Activated CD8-positive, alpha-beta memory T cell treated with anti-CD3 and anti-CD28 coated beads for 4 hours (primary cell): Measurements from ENCODE around the gene PLA2G1B.
A peak's percentile ranks its signal among the peaks of the same experiment; 100 is the strongest.
"Not testable (repeated sequence)": the region's sequence is repeated elsewhere in the genome, so short reads cannot be mapped to it uniquely, and the experiment has no call there.

ENCODE experiments used
- DNase-seq, 2 donors: peaks; one replicate each; pipeline ENCODE4 v3.0.0-alpha.2; 2020; ENCODE audit warnings: low read depth in 2 of 2

Gene PLA2G1B

DNA sequence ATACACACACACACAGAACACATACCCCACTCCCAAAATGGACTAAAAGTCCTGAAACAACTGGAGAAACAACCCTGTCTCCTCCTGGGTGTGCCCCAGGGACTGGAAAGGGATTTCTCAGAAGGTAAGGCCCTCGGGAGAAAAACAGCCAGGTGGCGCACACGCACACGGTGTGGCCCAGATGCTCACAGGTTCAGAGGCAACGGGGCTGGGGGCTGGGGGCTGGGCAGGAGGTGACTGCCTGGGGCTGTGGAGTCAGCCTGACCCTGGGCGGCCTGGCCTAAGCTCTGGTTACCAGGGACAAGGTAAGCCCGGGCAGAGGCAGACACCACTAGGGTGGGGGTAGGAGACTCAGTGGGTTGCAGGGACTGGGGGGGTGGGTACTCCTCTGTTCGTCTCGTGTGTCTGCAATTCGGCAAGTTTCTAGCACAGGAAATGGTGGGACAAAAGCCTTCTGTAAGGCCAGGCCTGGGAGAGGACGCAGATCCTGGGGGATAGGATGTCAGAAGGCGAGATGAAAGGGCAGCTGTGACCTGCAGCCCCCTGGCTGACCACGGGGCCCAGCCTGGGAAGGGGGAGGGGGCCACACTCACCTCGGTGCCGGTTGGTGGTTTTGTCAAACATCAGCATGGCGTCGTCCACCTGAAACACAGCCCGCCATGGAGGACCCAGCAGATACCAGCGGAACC lies 31.0 kb upstream of the PLA2G1B start:
- no peak for DNase-seq

DNA sequence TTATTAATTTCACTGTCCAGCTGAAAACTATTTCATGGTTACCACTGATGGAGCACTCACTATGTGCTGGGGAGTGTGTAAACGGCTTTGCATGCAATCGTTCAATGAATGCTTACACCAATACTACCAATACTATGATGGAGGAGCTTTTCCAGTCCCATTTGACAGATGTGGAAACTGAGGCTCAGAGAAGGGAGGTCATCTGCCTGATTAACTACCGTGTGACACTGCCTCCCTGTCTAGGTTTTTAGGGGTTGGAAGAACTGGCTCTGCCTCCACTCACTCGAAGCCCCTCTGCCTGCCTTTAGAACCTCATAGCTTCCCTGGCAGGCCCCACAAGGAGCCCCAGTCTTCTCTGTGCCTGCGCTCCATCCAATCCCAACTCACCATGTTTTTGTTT lies 29.5 kb upstream of the PLA2G1B start:
- DNase-seq, result no peak

DNA sequence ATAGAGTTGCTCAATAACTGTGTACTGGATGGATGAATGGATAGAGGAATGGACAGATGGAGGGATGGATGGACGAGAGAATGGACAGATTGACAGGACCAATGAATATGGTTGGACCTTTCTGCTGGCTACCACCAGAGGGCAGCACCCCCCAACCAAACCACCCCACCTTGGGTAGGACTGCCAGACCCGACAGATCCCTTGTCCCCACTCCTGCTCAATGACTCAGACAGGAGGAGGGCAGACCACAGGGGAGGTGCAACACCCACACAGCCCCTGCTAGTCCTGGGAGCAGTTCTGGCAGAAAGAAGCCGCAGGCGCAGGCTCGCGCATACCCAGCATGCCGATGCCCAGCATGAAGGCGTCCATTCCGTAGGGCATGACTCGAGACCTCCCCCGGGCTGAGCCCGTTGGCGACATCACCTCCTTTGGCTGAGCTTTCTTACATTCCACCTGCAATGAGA lies 29.0 kb upstream of the PLA2G1B start:
- DNase-seq, result peak; percentile 54 to 72

DNA sequence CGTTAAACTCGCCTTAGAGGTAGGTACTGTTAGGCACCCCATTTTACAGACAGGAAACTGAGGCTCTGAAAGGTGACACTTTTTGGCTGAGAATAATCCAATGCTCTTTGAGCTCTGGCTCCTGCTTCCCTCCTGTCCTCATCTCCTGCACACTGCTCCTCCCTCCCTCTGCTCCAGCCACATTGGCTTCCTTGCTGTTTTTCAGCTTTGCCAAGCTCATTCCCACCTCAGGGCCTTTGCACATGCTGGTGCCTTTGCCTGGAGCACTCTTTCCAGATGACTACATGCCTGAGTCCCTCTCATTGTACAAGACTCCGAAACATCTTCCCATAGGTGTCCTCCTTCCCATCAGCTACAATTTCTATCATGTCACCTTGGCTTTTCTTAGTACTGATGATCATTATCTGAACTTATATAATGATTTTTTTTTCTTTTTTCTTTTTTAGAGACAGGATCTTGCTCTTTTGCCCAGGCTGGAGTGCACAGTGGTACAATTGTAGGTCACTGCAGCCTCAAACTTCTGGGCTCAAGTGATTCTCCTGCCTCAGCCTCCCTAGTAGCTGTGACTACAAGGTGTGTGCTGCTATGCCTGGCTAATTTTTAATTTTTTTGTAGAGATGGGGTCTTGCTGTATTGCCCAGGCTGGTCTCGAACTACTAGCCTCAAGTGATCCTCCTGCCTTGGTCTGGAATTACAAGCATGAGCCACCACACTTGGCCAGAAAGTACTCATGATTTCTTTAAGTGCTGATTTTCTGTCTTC lies 26.2 kb upstream of the PLA2G1B start:
- no peak for DNase-seq

DNA sequence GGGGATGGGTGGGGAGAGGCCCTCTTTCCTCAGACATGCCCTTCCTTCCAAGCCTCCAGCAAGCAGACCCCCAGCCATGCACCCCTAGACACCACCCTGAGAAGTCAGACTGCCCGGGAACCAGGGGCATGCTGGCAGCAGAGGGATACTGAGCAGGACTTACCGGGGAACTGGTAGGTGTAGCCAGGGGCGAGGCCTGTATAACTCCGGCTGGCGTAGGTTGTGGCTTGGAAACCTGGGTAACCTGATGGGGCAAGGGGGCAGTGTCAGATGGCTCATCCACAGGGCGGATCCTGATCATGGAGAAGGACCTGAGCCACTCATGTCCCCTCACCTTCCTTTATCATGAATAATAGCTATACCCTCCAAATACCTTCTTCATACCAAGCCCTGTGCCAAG lies 25.6 kb upstream of the PLA2G1B start:
- no peak for DNase-seq

DNA sequence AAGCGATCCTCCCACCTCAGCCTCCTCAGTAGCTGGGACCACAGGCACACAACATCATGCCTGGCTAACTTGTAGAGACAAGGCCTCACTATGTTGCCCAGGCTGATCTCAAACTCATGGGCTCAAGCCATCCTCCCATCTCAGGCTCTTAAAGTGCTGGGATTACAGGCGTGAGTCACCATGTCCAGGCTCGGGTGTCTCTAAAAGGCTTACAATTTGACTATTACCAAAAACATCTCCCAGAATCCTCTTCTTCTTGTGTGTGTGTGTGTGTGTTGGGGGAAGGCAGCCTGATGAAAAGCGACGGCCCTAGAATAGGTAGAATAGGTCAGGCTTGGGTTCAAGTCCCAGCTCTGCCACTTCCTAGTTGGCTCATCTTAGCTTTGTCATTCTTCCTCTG lies 24.5 kb upstream of the PLA2G1B start:
- DNase-seq, result no peak

DNA sequence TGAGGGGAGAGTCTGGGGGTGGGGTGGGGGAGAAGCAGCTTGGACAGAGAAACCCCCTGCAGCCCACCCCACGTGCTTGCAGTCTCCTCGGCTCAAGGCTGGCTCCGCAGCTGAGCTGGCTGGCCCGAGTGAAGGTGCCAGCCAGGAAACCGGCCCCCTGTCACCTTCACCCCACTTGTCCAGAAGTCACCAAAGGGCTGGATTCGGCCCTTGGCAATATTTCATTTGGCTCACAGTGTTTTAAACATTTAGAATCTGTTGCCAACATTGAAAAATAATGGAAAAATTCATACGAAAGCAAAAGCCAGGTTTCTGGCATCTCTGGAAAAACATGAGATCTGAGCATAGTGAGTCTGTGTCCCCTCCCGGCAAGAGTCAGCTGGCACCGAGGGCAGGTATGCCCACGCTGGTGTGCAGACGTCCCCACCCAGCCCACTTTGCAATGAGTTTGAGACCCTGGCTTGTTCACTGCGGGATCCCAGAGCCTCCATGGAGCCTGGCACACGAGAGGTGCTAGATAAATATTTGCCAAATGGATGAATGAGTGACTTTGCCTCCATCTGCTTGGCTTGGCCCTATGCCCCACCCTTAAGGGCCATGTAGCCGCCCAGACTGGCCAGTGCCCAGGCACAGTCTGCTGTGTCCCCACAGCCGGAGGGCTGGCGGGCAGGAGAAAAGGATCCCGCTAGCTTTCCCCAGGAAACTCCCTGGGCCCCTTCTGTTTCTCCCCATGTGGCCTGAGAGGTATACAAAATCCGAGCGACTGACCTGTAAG lies 23.2 kb upstream of the PLA2G1B start:
- no peak for DNase-seq

DNA sequence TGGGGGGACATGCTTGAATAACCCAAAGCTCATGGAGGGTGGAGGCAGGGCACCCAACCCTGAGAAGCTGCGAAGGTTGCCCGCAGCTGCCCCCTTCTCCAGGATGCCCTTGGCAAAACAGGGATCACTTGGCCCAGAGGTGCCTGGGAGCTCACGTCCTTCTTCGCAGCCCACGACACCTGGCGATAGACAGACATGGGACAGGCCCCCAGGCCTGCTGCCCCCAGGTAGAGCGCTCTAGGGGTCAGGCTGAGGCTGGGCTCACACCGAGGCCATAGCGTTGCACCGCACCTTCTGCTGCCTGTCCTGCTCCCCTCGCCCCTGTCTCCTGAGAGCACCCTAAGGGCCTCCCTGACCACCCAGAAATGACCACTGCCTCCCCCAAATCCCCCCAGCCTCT lies 20.2 kb upstream of the PLA2G1B start:
- DNase-seq, result no peak

DNA sequence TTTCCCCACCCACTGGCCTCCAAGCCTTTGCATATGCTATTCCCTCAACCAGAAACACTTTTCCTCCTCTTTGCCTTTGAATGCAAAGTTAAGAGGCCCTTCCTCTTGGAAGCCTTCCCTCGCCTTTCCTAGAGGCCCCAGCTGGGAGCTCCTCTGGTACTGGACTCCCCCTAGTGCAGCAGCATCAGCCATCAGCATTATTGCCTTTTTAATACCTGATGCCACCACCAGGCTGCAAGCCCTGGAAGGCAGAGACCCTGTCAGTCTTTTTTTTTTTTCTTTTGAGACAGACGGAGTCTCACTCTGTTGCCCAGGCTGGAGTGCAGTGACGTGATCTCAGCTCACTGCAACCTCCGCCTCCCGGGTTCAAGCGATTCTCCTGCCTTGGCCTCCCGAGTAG lies 19.1 kb upstream of the PLA2G1B start:
- DNase-seq, result no peak

DNA sequence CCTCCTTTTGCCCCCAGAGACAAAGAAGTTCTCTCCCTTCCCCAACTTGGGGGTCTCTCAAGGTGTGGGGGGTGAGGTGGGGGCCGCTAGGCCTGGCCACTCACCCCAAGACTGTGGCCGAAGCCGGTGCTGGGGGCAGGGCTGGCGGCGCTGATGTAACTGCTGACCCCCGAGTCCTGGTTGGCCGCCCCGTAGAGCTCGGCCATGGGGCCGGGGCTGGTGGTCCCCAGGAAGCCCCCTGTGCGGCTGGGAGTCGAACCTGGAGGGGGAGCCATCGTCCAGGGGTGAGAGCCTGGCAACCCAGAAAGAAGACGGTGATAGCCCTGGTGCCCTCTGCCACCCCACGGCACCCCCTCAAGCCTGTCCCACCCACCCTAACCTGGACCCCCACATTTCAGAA lies 18.5 kb upstream of the PLA2G1B start:
- DNase-seq, result no peak

DNA sequence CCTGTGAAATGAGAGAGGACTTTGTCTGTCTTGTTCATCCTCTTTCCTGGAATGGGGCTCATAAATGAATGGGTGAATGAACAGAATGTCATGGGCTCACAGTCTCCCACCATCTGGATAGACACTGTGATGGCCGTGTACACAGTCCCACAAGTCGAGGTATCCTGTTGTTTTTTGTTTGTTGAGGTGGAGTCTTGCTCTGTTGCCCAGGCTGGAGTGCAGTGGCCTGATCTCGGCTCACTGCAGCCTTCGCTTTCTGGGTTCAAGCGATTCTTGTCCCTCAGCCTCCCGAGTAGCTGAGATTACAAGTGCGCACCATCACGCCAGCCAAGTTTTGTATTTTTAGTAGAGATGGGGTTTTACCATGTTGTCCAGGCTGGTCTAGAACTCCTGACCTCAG lies 16.1 kb upstream of the PLA2G1B start:
- DNase-seq, result no peak

DNA sequence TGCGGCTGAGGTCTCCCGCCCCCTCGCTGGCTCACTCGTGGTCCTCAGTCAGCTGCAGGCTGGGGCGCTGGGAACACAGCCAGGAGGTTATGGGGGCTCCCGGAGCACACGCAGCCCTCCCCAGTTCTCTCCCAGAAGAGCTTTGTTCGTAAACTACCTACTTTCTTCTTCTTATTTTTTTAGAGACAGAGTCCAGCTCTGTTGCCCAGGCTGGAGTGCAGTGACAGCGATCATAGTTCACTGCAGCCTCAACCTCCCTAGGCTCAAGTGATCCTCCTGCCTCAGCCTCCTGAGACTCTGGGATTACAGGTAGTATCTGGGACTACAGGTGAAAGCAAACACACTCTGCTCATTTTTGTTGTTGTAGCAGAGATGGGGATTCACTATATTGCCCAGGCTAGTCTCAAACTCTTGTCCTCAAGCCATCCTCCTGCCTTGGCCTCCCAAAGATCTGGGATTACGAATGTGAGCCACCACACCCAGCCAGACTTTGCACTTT lies 15.5 kb upstream of the PLA2G1B start:
- no peak for DNase-seq

DNA sequence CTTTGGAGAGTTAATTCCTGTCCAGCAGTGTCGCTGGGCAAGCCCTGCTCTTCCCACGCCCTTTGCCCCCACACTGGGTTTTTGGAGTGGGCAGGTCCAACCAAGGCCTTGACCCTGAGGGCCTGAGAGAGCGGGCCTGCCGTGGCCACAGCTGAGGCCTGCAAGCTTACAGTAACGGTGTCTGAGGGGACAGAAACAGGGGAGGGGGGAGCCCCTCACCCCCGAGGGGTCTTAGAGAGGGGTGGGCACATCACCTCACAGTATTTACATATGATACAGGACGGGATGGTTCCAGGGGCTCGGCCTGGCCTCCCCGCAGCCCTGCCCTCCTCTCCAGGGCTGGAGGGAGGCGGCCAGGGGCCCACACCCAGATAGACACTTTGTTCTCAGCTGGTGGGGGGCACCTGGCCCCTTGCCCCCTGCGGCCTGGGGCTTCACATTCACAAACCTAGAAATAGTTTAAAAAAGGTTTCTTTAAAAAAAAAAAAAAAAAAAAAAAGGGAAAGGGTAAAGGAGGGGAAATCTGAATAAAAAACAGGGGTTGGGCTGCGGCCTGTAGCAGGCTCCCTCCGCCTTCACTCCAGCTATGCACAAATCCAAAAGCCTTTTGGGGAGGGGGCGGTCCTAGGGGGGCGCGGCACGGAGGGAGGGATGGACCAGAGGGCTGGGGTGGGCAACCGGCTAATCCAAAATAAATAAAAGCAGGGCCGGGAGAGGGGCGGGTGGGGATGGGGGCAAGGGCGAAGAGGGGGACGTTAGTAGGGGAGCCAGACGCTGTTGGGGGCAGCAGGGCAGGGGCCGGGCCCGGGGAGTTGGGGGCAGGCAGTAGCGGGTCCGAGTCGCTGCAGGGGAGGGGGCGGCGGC lies 14.8 kb upstream of the PLA2G1B start:
- DNase-seq, result no peak

DNA sequence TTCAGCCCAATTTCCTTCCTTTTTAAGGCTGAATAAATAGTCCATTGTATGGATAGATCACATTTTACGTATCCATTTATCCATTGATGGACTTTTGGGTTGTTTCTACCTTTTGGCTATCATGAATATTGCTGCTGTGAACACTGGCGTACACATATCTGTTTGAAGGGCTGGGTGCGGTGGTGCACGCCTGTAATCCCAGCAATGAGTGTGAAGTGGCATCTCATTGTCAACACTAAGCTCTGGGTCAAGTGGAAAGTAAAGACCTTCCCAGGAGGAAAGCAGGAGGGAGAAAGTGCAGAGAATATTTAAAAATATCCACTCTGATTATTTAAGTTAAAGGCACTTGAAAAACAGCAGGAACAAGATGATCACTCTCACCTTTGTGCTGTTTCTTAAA lies 11.7 kb upstream of the PLA2G1B start:
- no peak for DNase-seq

DNA sequence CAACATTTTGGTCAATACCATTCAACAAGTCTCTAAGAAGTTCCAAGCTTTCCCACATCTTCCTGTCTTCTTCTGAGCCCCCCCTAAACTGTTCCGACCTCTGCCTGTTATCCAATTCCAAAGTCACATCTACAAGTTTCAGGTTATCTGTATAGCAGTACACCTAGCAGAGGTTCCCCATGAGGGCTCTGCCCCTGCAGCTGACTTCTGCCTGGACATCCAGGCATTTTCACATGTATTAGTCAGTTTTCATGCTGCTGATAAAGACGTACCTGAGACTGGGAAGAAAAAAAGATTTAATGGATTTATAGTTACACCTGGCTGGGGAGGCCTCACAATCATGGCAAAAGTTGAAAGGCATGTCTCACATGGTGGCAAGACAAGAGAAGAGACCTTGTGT lies 10.2 kb upstream of the PLA2G1B start:
- no peak for DNase-seq

DNA sequence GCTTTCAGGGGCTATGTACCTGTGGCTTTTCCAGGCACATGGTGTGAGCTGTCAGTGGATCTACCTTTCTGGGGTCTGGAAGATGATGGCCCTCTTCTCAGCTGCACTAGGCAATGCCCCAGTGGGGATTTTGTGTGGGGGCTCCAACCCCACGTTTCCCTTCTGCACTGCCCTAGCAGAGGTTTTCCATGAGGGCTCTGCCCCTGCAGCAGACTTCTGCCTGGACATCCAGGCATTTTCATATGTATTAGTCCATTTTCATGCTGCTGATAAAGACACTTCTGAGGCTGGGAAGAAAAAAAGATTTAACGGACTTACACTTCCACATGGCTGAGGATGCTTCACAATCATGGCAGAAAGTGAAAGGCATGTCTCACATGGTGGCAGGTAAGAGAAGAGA lies 8.8 kb upstream of the PLA2G1B start:
- not testable (repeated sequence) for DNase-seq

DNA sequence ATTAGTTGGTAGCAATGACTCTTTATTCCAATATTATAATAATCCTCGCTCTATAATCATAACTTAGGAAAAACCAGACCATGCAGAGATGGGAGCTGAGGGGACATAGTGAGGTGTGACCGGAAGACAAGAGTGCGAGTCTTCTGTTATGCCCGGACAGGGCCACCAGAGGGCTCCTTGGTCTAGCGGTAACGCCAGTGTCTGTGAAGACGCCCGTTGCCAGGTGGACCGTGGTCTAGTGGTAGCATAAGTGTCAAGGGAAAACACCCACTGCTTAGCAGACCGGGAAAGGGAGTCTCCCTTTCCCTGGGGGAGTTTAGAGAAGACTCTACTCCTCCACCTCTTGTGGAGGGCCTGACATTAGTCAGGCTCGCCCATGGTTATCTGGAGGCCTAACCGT lies 7.9 kb upstream of the PLA2G1B start:
- not testable (repeated sequence) for DNase-seq

DNA sequence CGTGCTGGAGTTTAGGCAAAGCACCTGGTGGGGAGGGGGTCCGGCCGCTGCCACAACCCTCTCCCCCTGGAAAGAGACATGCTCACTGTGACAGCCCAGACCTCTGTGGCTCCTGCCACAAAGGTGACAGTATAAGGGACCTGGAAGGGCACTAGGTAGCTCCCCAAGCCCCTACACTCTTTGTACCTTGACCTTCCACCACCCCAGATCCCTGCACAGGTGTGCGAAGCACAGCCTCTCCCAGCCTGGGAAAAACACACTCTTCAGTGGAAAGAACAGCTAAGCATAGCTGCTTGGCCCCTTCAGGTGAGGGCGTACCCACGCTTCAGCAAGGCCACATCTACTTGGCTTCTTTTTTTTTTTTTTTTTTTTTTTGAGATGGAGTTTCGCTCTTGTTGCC lies 4.9 kb upstream of the PLA2G1B start:
- no peak for DNase-seq

DNA sequence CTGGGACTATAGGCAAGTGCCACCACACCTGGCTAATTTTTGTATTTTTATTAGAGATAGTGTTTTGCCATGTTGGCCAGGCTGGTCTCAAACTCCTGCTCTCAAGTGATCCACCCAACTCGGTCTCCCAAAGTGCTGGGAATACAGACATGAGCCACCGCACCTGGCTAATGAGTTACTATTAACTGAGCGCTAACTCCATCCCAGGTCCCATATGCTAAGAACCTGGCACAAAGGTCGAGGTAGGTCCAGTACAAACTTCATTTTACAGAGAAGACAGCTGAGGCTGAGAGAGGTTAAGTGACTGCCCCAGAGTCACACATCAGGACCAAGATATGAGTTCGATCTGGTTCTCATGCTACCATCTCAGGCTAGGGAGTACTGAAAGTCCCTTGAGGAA lies 4.5 kb upstream of the PLA2G1B start:
- DNase-seq, result no peak

DNA sequence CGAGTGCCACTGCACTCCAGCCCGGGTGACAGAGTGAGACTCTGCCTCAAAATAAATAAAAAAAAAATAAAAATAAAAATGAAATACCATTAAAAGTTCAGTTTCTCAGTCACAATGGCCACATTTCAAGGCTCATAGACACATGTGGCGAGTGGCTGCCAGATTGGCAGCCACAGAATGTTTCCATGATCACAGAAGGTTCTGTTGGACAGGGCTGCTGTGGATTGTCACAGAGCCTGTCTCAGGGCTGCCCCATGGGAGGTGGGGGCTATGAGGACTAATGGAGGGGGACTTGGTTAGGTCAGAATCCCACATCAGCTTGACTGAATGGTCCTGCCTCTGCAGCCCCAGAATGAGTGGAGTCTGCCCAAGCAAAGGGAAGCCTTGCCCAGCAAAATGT lies 3.8 kb upstream of the PLA2G1B start:
- no peak for DNase-seq

DNA sequence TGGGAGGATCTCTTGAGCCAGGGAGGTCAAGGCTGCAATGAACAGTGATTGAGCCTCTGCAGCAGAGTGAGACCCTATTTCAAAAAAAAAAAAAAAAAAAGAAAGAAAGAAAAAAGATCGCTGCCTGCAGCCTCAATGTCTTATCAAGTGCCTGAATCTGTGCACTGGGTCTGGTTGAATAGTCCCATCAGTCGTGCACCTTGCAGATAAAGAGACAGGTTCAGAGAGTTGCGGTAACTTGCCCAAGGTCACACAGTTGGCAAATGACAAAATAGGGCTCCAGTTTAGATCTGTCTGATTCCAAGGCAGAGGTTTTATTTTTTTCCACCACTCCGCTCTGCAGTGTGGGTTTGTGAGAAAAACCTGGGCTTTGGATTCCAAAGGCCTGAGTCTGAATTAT lies 649 bp upstream of the PLA2G1B start:
- DNase-seq, result no peak
